Psoas muscle (tissue), 8 donors: Measurements from ENCODE around the gene EYS. TPM values are rescaled to one million over a fixed set of nuclear protein-coding genes. Genes with fewer than 3 reads are reported as not detected.

ENCODE experiments used
- ATAC-seq, 4 donors: fragments of 200-7000 bp; cut with Tn5 transposase; one replicate each; pipeline ENCODE4 v1.9.1; 2020; ENCODE audit warnings: moderate library complexity in 3 of 4, mild to moderate bottlenecking in 2 of 4
- DNase-seq, 2 donors: peaks; one replicate each; pipeline ENCODE4 v3.0.0-alpha.2; 2020
- H3K27ac ChIP-seq: fragments of 200-600 bp; one replicate; pipeline ENCODE4 v1.8.0; 2022
- H3K27me3 ChIP-seq, 3 donors: fragments of 200-600 bp in 1 of 3; one replicate each; pipeline versions ENCODE4 v1.6.1 to v1.8.0; 2013 to 2022; ENCODE audit warnings: low read length in 2 of 3, mild to moderate bottlenecking in 2 of 3, moderate library complexity in 1 of 3; ENCODE audit not compliant: insufficient read depth in 3 of 3
- H3K36me3 ChIP-seq, 2 donors: fragments of 200-600 bp in 1 of 2; one replicate each; pipeline versions ENCODE4 v1.6.1 to v1.8.0; 2013 to 2022; ENCODE audit warnings: low read depth in 1 of 2, mild to moderate bottlenecking in 1 of 2, moderate library complexity in 1 of 2; ENCODE audit not compliant: insufficient read depth in 1 of 2
- H3K4me1 ChIP-seq: fragments of 200-600 bp; one replicate; pipeline ENCODE4 v1.8.0; 2022
- H3K4me3 ChIP-seq: fragments of 200-600 bp; one replicate; pipeline ENCODE4 v1.8.0; 2022; ENCODE audit warnings: mild to moderate bottlenecking
- H3K9me3 ChIP-seq: fragments of 200-600 bp; one replicate; pipeline ENCODE4 v1.8.0; 2022
- WGBS, 3 donors: extraction: QIAGEN DNeasy Blood & Tissue Kit; methylation state at CpG; one replicate each; pipeline versions ENCODE4 v1.1.6 to v1.1.7; 2013; 5-methylcytosine and 5-hydroxymethylcytosine counted together
- intact Hi-C, 2 donors: fragments of 100-400 bp; cut with DNase I; formaldehyde crosslinking; loops; one replicate each; pipeline versions ENCODE4 v1.11.0 to v1.14.2; 2022
- polyA plus RNA-seq, 3 donors: library from polyadenylated mRNA; stranded (reverse); fragments of 200-250 nt; gene quantifications; one replicate each; pipeline ENCODE4 v1.2.3, GENCODE V29; 2013
- total RNA-seq, 4 donors: library from RNA; stranded (reverse); fragmentation: NEBNext Ultra II Directional in 2 of 4; extraction: Animal tissue kit (Norgen Biotek cat#: 25700) in 2 of 4; gene quantifications; one replicate each; pipeline versions ENCODE4 v1.2.1 to v1.2.4, GENCODE V29; 2021 to 2023
- TF ChIP-seq, protein P1 (sequence below): fragments of 200-600 bp; IDR thresholded peaks from one replicate; pipeline ENCODE4 v1.8.0; 2022; ENCODE audit warnings: antibody characterized with exemption
- donor health status: healthy with polysubstance abuse.
- donor health status: DM: no; HTN: no; CAD: no; lungs with moderate emphysema.
- donor health status: Bipolar disorder and iron deficiency.
- donor health status: healthy.
- donor health status: DM: yes; HTN: yes; CAD: no.
- donor health status: DM: no; HTN: no; CAD: no.
- donor health status: DM: no; HTN: no; CAD: no.
- donor health status: DM: yes; HTN: yes; CAD: no.

EYS gene
- total and polyA plus RNA-seq, 7 donors = under 0.01 TPM; not detected in 6

GRCh38 chr6:64347411-64347810 lies 1359.6 kb downstream of the EYS start:
- TF ChIP-seq, protein P1, sequence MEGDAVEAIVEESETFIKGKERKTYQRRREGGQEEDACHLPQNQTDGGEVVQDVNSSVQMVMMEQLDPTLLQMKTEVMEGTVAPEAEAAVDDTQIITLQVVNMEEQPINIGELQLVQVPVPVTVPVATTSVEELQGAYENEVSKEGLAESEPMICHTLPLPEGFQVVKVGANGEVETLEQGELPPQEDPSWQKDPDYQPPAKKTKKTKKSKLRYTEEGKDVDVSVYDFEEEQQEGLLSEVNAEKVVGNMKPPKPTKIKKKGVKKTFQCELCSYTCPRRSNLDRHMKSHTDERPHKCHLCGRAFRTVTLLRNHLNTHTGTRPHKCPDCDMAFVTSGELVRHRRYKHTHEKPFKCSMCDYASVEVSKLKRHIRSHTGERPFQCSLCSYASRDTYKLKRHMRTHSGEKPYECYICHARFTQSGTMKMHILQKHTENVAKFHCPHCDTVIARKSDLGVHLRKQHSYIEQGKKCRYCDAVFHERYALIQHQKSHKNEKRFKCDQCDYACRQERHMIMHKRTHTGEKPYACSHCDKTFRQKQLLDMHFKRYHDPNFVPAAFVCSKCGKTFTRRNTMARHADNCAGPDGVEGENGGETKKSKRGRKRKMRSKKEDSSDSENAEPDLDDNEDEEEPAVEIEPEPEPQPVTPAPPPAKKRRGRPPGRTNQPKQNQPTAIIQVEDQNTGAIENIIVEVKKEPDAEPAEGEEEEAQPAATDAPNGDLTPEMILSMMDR = no peak
- Histone ChIP-seq H3K9me3 (no peaks in the 10 kb centered on the region), H3K4me1 (no peaks in the 10 kb centered on the region), H3K27me3 (no peaks in the 10 kb centered on the region), H3K27ac (no peak overlapping the region), H3K36me3 (no peaks in the 10 kb centered on the region), H3K4me3 (no peak overlapping the region)
- intact Hi-C loops = no loop called here
- ATAC-seq = no peak
- WGBS, 3 donors = 95 to 100% (median 100%) methylated on average over 1 of the region's 1 CpG
- DNase-seq = no peak

- TF ChIP-seq, protein P1 = no peak
- Histone ChIP-seq H3K27me3 (no peaks in the 10 kb centered on the region), H3K9me3 (no peaks in the 10 kb centered on the region), H3K4me1 (no peaks in the 10 kb centered on the region), H3K4me3 (no peak overlapping the region), H3K36me3 (no peaks in the 10 kb centered on the region), H3K27ac (no peak overlapping the region)
- ATAC-seq = no peak
- DNase-seq = no peak
- WGBS, 3 donors = 80 to 86% (median 82%) methylated on average over 8 of the region's 8 CpGs
- intact Hi-C loops = no loop called here
Measured at GRCh38 chr6:64335195-64335594, 1371.8 kb downstream of the EYS start.

GRCh38 chr6:64334636-64335035 lies 1372.4 kb downstream of the EYS start:
- TF ChIP-seq, protein P1 = no peak
- intact Hi-C loops = no loop called here
- ATAC-seq = no peak

GRCh38 chr6:64330694-64331307 lies 1376.2 kb downstream of the EYS start:
- intact Hi-C loops = no loop called here
- 45 to 47% (median 46%) methylated on average over 5 of the region's 5 CpGs for WGBS, 3 donors

More at GRCh38 chr6:64334636-64335035, 1372.4 kb downstream of the EYS start:
- WGBS, 3 donors = 95 to 100% (median 95%) methylated on average over 1 of the region's 1 CpG
- H3K4me1 ChIP-seq = no peaks in the 10 kb centered on the region
- H3K27me3 ChIP-seq = no peaks in the 10 kb centered on the region
- no peak for DNase-seq
- H3K36me3 ChIP-seq = no peaks in the 10 kb centered on the region
- no peak overlapping the region for H3K27ac ChIP-seq
- H3K4me3 ChIP-seq = no peak overlapping the region
- no peaks in the 10 kb centered on the region for H3K9me3 ChIP-seq

More at GRCh38 chr6:64330694-64331307, 1376.2 kb downstream of the EYS start:
- Histone ChIP-seq H3K27me3 (no peaks in the 10 kb centered on the region), H3K9me3 (no peaks in the 10 kb centered on the region), H3K27ac (no peak overlapping the region), H3K36me3 (no peaks in the 10 kb centered on the region), H3K4me3 (no peak overlapping the region), H3K4me1 (no peaks in the 10 kb centered on the region)
- peak; percentile 31 to 68 for DNase-seq
- no peak for ATAC-seq
- TF ChIP-seq, protein P1 = peak; percentile 21
